Measurements from ENCODE around the gene NKPD1.
"Not testable (repeated sequence)": the region's sequence is repeated elsewhere in the genome, so short reads cannot be mapped to it uniquely, and the experiment has no call there.

NKPD1 gene

DNA sequence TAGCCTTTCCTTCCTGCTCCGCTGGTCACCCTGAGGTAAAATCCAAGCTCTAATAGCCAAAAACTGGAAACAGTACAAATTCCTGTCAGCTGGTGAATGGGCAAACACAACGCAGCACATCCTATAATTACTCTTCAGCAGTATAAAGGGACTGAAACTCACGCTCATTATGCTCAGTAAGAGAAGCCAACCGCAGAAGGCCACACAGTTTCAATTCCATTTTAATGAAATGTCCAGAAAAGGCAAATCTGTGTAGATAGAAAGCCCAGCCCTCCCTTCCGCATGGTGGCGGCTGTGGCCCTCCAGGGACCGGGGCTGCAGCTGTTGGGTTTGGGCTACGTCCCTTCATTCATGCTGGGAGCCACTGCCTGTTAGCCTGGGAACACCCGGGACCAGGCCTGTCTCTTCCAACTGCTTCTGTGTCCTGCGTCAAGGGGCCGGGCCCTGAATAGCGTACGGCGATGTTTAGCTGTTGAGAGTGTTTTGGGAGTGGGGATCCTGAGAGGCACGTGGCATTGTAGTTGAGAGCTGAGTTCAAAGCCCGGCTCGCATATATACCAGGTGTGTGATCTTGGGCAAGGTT is 23.5 kb downstream of the NKPD1 start:
- no peak for FAIRE-seq

DNA sequence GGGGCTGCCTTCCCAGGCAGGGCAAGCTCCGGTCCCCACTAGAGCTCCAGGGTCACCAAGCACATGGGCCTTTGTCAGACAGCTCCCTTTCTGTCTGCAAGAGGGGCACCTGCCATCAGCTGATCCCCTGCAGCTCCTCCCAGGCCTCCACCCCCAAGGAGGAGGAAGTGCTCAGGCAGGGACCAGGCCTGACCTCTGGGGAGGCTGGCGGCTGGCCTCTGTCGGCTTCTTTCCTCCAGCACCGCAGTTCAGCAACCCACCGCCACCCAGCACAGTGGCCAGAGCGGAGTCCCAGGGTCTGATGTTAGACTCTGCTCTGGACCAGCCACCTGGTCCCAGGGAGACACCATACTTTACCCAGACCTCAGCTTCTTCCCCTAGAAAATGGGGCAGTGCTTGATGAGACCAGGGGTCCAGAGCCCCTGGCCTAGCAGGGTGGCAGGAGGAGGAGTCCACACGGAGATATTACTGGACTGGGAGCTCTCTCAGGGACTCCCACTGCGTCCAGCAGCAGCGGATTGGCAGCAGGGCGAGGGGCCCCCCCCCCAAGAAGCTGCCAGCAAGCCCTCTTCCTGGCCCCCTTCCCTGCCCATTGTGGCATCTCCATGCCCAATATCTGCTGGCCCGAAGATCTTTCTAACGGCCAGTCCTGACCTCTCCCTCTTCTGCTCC is 24.1 kb downstream of the NKPD1 start:
- no peak for FAIRE-seq

DNA sequence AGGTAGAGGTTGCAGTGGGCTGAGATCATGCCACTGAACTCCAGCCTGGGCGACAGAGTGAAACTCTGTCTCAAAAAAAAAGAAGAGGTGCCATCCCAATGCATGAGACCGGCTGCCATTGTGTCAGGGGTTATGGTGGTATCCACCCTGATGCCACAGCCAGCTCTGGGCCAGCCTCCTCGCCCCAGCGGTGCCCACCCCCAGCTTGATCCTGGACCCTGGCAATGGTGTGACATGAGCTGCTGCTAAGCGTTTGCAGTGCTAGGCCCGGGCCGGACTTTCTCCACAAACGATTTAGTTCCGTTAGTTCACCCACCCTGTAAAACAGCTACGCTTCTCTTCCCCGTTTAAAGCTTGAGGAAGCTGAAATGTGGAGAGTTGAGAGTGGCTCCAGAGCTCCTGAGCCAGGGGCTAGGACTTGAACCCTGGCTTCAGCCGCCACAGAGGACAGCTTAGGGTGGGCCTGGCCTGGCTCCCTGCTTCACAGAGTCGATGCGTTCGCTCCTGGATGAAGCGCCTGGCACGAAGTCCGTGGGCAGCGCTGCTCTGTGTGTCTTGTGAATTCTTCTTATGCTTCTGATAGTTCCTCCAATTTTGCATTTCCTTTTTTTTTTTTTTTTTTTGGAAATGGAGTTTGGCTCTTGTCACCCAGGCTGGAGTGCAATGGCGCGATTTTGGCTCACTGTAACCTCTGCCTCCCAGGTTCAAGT is 25.5 kb downstream of the NKPD1 start:
- no peak for FAIRE-seq

DNA sequence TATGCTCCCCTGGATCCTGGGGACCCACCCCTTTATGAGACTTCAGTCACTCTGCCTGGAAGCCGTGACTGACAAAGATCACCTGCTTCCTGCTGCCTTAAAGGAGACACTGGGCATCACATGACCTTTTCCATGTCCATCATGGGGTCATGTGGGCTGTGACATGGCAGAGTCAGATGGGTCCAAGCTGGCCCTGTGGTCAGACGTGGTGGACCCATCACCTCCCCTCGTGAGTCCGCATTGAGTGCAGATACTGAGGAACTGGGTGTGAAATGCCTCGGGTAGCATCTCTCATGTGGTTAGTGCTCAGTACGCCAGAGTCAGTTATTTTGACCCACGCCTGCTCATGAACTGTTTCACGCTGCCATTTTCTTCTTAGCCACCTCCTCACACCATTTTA is 27.1 kb downstream of the NKPD1 start:
- no peak for FAIRE-seq

DNA sequence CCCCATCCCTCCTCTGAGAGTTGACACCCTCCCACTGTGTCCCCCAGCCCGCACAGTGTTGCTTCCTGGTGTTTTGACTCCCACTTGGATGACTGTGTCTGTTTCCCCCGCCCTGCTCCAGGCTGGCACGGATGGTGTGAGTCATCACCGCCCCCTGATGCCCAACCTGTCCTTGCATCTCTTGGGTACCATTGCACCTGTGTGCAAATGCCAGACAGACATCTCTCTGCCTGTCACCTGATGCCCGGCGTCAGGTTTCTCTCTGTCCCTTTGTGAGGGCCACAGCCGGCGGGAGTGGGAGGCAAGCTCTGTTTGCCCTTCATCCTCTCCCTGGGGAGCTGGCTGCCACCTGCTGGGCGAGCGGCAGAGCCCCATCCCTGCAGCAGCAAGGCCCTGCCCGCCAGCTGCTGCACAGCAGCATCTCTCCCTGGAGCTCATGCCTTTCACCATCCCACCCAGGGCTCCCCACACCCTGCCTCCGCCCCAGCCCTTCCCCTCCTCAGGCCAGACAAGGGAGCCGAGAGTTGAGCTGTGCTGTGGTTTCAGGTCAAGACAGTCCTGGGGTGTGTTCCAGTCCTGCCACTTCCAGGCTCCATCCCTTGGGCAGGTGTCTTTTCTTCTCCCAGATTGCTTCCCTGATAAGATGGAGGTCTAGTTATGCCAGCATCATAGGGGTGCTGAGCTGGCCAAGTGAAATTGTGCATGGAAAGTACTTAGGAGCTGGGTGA is 29.7 kb downstream of the NKPD1 start:
- no peak for FAIRE-seq

DNA sequence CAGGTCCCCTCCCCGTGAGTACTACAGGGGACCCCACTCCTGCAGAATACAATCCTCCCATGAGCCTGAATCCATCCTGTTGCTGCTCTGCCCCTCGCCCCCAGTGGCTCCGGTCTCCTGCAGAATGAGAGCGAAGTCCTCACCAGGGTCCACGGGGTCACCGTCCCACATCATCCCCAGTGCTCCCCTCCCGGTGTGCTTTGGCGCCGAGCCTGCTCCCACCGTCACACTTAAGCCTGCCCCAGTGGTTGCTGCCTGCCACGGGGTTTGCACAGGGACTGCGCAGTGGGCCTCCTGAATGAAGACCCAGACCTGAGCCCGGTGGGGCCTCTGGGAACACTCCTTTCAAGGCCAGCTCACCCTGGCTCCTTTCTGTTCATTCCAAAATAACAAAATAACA is 30.5 kb downstream of the NKPD1 start:
- no peak for FAIRE-seq

DNA sequence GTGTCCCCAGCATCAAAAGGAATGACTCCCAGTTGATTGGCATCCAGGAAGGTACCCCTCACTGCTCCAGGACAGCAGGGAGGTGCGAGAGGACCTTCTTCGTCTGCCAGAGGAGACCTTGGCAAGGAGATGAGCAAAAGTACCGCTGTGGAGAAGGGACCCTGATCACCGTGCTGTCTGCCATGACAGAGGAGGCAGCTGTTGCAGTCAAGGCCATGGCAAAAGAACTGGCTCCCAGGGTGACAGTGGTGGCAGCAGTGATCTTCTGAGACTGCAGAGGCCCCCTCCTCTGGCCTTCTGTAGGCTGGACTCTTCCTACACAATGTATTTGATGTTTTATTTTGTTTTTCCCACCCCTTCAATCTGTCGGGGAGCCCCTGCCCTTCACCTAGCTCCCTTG is 32.0 kb downstream of the NKPD1 start:
- FAIRE-seq = no peak

DNA sequence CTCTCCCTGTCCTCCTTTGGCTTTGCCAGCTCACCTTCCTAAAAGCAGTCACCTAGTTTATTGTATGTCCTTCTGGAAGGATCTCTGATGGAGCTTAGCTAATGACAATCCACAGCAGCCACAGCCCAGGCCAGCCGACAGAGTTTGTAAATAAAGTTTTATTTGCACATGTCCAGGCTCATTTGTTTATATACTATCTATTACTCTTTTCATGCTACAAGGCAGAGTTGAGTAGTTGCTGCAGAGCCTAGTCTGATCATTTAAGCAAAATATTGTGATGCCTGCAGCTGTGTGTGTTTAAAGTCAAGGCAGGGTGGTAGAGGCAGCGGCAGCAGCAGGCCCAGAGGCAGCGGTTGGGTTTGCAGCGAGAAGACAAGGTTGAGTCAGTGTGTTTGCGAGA is 32.6 kb downstream of the NKPD1 start:
- FAIRE-seq = no peak

DNA sequence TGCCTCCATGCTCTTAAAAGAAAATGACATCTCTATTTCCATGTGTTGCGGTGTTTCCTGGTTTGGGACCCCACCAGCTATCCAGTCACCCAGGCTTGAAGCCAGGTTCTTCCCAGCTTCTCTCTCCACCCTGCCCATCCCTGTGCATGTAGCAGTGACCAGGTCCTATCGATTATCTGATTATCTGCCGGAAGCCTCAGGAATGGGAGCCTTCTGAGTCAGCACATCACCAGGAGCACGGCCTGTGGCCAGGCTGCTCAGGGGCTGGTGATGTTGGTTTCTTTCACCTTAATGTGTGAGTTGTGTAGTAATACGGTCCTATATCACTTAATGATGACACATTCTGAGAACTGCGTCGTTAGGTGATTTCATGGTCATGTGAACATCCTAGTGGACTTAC is 34.1 kb downstream of the NKPD1 start:
- no peak for FAIRE-seq

DNA sequence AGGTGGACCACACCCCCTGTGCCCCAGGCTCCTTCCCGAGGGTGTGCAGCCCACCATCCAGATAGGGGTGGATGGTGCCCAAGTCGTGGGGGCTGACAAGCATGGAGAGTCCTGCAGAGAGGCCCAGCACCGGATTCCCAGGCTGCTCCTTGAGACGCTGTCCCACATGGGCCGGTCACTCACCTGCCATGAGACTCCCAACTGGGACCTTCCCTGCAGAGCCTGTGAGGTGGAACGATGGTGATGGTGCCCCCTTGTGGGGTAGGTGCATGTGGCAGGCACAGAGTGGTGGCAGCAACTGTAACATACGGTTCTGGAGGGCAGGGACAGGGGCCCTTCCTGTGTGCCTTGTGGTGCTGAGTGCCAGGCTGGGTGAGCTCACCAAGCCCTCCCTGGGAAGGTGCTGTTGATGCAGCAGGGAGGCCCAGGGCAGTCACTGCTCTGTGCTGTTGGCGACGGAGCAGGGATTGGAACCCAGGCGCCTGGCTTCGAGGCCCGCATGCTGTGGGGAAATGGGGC is 34.7 kb downstream of the NKPD1 start:
- no peak for FAIRE-seq

DNA sequence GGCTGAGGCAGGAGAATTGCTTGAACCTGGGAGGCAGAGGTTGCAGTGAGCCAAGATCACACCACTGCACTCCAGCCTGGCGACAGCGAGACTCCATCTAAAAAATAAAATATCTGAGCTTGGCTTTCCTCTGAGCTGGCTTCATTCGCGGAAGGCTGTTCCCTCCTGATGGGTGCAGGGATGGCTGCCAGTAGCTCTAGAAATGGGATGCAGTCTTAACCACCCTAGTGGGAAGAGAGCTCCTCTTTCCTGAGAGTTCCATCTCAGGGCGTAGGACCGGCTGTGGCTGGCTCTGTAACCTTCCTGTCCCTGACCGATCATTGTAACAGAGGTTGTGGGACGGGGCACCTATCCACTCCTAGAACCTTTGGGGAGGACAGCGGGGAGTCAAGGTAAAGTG is 35.4 kb downstream of the NKPD1 start:
- no peak for FAIRE-seq

DNA sequence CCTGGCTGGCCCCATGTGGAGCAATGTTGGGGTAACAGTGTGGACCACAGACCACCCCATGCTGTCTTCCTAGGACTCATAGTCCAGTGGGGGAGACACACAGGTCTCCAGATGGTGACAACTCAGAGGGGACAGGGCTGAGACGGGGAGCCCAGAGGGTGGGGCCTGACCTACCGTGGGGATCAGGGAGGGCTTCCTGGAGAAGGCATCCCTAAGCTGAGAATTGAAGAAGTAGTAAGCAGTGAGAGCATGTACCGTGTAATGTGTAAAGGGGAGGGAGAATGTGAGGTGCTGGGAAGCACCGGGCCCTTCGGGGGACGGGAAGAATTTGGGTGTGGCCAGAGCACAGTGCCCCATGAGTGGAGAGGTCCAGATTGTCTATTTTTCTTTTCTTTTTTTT is 36.8 kb downstream of the NKPD1 start:
- FAIRE-seq = no peak

DNA sequence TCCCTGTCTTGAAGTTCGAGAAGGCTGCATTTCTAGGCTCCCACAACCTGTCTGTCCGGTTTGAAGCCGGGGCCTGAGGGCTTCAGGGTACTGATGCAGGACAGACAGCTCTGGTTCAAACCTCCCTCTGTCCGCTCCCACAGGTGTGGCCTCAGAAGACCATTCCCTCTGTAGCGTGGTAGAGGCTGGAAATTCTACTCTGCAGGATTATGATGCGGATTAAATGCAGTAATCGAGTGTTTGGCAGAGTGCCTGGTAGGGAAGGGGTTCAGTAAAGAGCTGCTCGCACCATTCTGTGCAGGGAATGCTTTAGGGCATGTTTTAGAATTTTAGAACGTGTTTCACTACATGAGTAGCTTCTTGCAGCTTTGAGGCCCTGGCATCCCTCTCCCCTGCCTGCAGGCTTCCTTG is 37.3 kb downstream of the NKPD1 start:
- no peak for FAIRE-seq

DNA sequence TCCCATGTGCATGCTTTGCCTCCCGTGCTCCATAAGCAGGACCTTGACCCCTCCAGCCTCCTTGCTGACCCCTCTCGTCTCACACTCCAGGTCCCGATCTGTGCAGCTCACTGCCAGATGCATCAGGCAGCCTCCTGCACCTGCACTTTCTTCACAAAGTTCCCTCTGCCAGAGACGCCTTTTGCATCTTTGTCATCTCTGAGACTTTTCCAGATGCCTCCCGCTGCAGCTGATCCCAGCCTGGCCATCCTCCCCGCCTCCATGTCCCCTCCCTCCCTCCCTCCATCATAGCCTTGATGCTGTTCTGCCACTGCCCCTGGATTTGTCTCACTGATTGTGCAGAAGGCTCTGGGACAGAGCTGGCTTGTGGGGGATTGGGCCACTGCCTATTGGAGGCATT is 38.0 kb downstream of the NKPD1 start:
- FAIRE-seq = no peak

DNA sequence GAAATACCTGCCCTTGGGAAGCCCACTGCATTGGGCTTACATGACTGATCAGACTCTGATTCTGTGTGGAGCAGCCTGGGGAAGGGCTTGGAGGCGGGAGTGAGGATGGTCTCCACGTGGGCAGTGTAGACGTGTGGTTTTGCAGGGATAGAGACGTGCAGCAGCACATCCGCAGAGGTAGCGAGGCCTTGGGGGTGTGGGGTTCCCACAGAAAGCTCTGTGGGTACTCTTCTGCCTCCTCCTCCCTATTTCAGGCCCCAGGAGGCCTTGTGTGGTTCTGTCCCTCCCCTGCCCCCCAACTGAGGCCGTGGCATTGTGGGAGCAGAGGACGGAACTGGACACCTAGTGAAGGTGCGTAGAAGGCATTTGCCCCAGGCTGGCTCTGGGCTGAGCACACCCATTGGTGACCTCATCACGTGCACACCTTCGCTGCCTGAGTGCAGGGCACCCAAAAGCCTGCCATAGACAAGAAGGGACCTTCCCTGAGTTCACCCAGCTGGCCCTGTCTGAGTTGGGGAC is 38.9 kb downstream of the NKPD1 start:
- no peak for FAIRE-seq

DNA sequence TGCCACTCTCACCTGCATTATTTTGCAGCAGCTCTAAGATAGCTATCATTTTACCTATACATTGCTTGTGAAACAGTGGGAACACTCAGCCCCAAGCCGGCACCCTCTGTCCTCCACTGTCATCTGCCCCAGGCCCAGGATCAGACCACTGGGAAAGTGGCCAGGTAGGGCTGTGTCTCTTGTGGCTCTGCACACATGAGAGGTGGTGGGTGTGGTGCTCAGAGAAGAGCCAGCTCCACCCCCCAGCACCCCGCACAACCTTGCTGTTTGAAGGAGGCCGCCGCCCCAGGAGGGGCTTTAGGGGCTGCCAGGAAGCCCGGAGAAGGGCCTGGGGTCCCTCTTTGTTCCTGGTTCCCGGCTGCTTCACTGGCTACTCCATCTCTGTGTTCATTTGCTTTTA is 41.2 kb downstream of the NKPD1 start:
- no peak for FAIRE-seq

DNA sequence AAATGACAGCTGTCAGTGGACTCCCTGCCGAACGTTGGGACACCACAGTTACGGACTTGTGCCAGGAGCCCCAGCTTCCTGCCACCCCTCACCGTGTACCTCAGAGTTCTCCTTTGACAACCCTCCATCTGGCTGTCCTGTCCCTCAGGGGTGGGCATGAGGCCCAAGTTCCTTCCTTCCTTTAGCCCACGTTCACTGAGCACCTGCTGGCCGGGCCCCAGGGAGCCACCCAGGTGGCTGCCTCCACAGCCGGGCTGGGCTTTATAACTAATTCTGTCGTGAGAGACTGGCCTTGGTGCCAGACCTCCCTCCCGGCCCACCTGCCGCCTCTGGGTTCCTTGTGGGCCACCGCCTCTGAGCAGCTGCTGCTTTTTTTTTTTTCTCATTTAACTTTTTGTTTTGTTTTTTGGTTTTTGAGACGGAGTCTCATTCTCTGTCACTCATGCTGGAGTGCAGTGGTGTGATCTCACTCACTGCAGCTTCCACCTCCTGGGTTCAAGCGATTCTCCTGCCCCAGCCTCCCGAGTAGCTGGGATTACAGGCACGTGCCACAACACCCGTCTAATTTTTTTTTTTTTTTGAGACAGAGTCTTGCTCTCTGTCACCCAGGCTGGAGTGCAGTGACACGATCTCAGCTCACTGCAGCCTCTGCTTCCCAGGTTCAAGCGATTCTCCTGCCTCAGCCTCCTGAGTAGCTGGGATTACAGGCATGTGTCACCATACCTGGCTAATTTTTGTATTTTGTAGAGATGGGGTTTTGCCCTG is 42.0 kb downstream of the NKPD1 start:
- FAIRE-seq = not testable (repeated sequence)

DNA sequence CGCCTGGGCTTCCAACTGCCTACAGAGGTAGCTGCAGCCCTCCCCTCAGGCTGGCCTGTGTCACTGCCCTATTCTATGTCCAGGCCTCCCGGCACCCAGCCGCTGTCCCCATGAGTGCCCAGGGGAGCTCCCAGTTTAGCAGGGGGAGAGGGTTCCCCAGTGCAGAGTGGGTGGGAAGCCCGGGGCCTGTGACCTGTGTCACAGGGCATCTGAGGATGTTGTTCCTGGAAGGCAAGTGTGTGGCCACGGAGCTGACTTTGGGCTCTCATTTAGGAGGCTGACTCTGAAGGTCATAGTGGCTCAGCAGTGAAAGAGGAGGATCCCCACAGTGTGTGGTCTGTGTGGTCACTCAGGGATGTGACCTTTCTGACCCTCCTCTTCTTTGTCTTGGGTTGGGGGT is 42.7 kb downstream of the NKPD1 start:
- no peak for FAIRE-seq

DNA sequence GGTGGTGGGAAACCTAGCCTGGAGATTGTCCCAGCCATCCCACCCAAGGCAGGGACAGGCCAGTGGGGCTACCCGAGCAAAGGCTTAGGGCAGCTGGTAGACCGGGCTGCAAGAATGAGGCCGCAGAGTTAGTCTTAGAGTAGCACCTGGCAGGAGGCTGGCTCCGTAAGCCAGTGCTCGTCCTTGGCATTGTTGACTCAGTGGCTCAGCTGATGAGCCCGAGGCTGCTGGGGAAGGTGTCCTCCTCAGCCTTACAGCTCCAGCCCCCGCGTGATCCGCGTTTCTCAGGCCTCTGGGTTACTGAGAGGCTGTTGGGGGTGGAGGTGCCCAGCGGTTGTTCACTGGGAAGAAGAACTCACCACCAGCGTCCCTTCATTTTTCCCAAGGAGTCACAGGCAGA is 43.1 kb downstream of the NKPD1 start:
- no peak for FAIRE-seq

DNA sequence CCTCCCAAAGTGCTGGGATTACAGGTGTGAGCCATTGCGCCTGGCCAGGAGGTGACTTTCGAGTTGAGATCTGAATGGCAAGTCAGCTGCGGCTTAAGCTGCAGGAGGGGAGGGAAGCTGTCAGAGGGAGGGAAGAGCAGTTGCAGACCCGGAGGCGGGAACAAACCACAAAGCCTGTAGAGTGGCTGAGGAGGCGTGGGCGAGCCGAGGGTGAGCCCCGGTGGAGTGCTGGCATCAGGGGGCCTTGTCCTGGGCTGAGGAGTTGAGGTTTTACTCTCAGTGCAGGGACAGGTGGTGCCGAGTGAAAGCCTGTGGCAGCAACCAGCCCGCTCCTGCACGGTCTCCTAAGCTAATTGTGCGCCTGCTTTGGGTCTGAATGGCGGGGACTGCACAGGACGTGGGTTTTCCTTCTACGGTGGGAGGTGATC is 43.6 kb downstream of the NKPD1 start:
- no peak for FAIRE-seq

DNA sequence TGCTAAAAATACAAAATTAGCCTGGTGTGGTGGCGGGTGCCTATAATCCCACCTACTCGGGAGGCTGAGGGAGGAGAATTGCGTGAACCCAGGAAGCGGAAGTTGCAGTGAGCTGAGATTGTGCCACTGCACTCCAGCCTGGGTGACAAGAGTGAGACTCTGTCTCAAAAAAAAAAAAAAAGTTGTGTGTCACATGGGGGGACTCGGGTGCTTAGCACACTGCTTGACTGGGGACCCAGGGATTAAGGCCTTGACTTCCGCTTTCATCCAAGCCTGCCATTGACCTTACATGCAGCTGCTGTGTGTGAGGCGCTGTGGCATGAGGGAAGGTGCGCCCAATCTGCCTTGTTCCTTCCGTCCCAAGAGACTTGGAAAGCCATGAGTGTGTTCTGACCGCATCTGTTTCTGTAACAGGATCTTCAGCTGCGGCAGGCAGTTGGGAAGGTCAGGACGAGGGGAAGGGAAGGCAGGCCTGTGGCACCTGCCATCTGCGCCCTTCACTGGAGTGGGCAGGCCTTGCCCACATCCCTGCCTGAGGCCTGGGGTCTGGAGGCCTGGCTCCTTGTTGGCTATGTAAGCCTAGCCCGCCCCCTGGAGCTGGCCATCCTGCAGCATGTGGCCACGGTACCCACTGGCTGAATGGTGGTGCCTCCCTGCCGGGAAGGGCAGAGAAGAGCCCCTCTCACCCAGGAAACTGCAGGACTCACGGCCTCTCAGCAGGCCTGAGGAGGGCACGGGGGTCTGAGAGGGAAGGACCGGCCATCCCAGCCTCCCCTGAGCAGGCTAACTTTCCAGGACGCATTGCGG is 44.8 kb downstream of the NKPD1 start:
- FAIRE-seq = no peak

DNA sequence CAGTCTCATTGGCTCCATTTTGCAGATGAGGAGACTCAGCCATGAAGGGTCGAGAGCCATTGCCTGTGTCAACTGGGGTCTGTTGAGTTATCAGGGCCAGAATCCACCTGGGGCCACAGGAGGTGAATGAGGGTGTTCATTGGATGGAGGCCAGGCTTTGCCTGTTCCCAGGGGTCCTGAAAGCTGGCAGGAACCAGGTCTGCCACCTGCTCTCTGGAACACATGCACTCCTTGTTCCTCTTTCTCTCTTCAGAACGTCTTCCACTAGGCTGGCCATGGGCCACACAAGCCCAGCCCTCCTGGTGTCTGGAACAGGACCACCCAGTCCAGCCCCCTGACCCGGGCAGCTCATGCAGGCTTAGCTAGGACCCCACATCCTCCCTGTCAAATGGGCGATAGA is 46.7 kb downstream of the NKPD1 start:
- no peak for FAIRE-seq

Measured in islet of Langerhans (tissue), 1 donor.